Body of pancreas (tissue), 4 donors: ENCODE measurements around the gene C6orf15. TPM values are rescaled to one million over a fixed set of nuclear protein-coding genes. Genes with fewer than 3 reads are reported as not detected.
A peak's percentile ranks its signal among the peaks of the same experiment; 100 is the strongest.

ENCODE experiments used
- ATAC-seq: fragments of 150-250 bp; one replicate; pipeline ENCODE4 v1.9.1; 2016
- DNase-seq, 4 donors: peaks; one replicate each; pipeline ENCODE4 v3.0.0-alpha.2; 2019
- H3K27ac ChIP-seq, 4 donors: fragments of 200-600 bp; sonication (generic); 1 replicate in 3 of 4; 2 replicates in 1 of 4; pipeline versions ENCODE4 v1.5.1 to v1.6.1; 2016 to 2019; ENCODE audit warnings: mild to moderate bottlenecking in 1 of 4, mixed read lengths in 1 of 4, moderate library complexity in 1 of 4
- H3K27me3 ChIP-seq, 2 donors: fragments of 200-600 bp; sonication (generic); one replicate each; pipeline ENCODE4 v1.6.0; 2016; ENCODE audit warnings: mild to moderate bottlenecking in 1 of 2
- H3K36me3 ChIP-seq, 2 donors: fragments of 200-600 bp; sonication (generic); replicated peaks in 1 of 2; 2 replicates each; pipeline ENCODE4 v1.5.1; 2016; ENCODE audit warnings: low read depth in 2 of 2; ENCODE audit not compliant: insufficient read depth in 1 of 2
- H3K4me1 ChIP-seq: fragments of 200-600 bp; sonication (generic); one replicate; pipeline ENCODE4 v1.6.0; 2016
- H3K4me3 ChIP-seq, 2 donors: fragments of 200-600 bp; sonication (generic); 1 replicate in 1 of 2; 2 replicates in 1 of 2; pipeline ENCODE4 v1.5.1; 2016 to 2019
- H3K9me3 ChIP-seq, 3 donors: fragments of 200-600 bp; sonication (generic); 1 replicate in 2 of 3; 2 replicates in 1 of 3; pipeline ENCODE4 v1.5.1; 2016
- CTCF ChIP-seq, 7 experiments: fragments of 450-650 bp in 4 of 7; fragments of 200-600 bp in 3 of 7; sonication (generic) in 3 of 7; IDR thresholded peaks; one replicate each; pipeline ENCODE4 v1.5.1; 2016 to 2019; ENCODE audit warnings: antibody characterized with exemption in 7 of 7
- POLR2A ChIP-seq, 3 donors: fragments of 450-650 bp; IDR thresholded peaks; one replicate each; pipeline ENCODE4 v1.6.1; 2016; ENCODE audit warnings: antibody characterized with exemption in 3 of 3, mild to moderate bottlenecking in 2 of 3
- WGBS, 2 donors: methylation state at CpG; one replicate each; pipeline ENCODE4 v1.1.5; 2017; 5-methylcytosine and 5-hydroxymethylcytosine counted together
- intact Hi-C: fragments of 100-400 bp; cut with DNase I; formaldehyde crosslinking; loops from one replicate; pipeline ENCODE4 v1.15.1; 2023
- total RNA-seq, 2 donors: library from RNA; depleted of rRNA; stranded (reverse); fragments of >200 nt; gene quantifications; one replicate each; pipeline ENCODE4 v1.1.0, GENCODE V29; 2016

Gene C6orf15
- total RNA-seq, 2 donors from 2014 or later, result not detected

DNA sequence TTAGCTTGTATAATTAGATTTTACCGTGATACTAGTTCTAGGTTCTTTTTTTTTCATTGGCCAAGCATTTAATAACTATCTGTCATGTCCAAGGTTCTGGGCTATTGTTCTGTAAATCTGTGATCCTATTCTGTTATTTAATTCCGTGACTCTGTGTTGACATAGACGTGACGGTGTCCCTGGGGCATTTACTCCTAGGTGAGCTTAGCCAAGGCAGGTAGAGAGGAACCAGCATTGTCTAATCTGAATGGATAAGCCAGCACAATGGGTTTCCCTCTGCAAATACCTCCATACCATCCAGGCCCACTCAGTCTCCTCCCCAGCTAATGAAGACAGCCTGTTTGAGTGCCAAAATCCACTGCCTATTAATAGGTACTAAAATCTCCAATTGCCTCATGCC lies 16.8 kb upstream of the C6orf15 start:
- Histone ChIP-seq H3K27me3 (no peaks in the 10 kb centered on the region), H3K27ac (no peak overlapping the region), H3K36me3 (no peaks in the 10 kb centered on the region), H3K4me1 (peaks cover 19% of the 10 kb centered on the region), H3K9me3 (no peaks in the 10 kb centered on the region), H3K4me3 (no peak overlapping the region)
- DNase-seq (no peak), ATAC-seq (no peak)
- TF ChIP-seq CTCF (IDR thresholded peaks at IDR 0.05) (no peak), POLR2A (IDR thresholded peaks at IDR 0.05) (no peak)
- intact Hi-C loops, result no loop called here
- 29 to 32% methylated on average over 4 of the region's 4 CpGs for WGBS, 2 donors

GRCh38 chr6:31128093-31128676 lies 15.8 kb upstream of the C6orf15 start:
- H3K27ac ChIP-seq, result no peak overlapping the region
- no peaks in the 10 kb centered on the region for H3K27me3 ChIP-seq
- TF ChIP-seq CTCF (IDR thresholded peaks at IDR 0.05), result peak; percentile 61 to 89 (median 72)
- TF ChIP-seq POLR2A (IDR thresholded peaks at IDR 0.05), result no peak
- H3K9me3 ChIP-seq, result no peaks in the 10 kb centered on the region
- intact Hi-C loops, result no loop called here
- no peaks in the 10 kb centered on the region for H3K36me3 ChIP-seq
- no peak overlapping the region for H3K4me3 ChIP-seq
- 6 to 13% methylated on average over 8 of the region's 8 CpGs for WGBS, 2 donors
- peak; percentile 72 for ATAC-seq
- H3K4me1 ChIP-seq, result peaks cover 23% of the 10 kb centered on the region
- DNase-seq, result peak; percentile 71 to 87 (median 78)

- whole genome bisulfite sequencing, 2 donors, result 50 to 72% methylated on average over 13 to 16 of the region's 16 CpGs
- H3K36me3 ChIP-seq, result no peaks in the 10 kb centered on the region
- intact Hi-C loops, result no loop called here
- TF ChIP-seq CTCF (IDR thresholded peaks at IDR 0.05) (no peak), POLR2A (IDR thresholded peaks at IDR 0.05) (peak in 1 of 3 donors; percentile 18)
- H3K4me3 ChIP-seq, result no peak overlapping the region
- no peaks in the 10 kb centered on the region for H3K27me3 ChIP-seq
- peak overlapping the region in 1 of 4 donors; percentile 55 for H3K27ac ChIP-seq
- no peaks in the 10 kb centered on the region for H3K9me3 ChIP-seq
- peak; percentile 22 for ATAC-seq
- no peak for DNase-seq
- peaks cover 39% of the 10 kb centered on the region for H3K4me1 ChIP-seq
These were observed 14.2 kb upstream of the C6orf15 start for GRCh38 chr6:31126396-31127175.

- Histone ChIP-seq H3K27me3 (no peaks in the 10 kb centered on the region), H3K4me3 (no peak overlapping the region), H3K4me1 (peaks cover 39% of the 10 kb centered on the region), H3K27ac (peak overlapping the region in 1 of 4 donors; percentile 55), H3K9me3 (no peaks in the 10 kb centered on the region), H3K36me3 (no peaks in the 10 kb centered on the region)
- 59 to 62% methylated on average over 11 to 12 of the region's 12 CpGs for WGBS, 2 donors
- DNase-seq (no peak), ATAC-seq (peak; percentile 8)
- no peak for TF ChIP-seq CTCF (IDR thresholded peaks at IDR 0.05)
- no peak for TF ChIP-seq POLR2A (IDR thresholded peaks at IDR 0.05)
- intact Hi-C loops, result no loop called here
These were observed 13.4 kb upstream of the C6orf15 start for GRCh38 chr6:31125586-31126363.
